Measurements from ENCODE around the gene USP28. TPM values are rescaled to one million over a fixed set of nuclear protein-coding genes. Genes with fewer than 3 reads are reported as not detected.
"Not testable (repeated sequence)": the region's sequence is repeated elsewhere in the genome, so short reads cannot be mapped to it uniquely, and the experiment has no call there.

USP28 gene
- total RNA-seq, 2 donors from 2014 or later = 44.5 to 56.4 TPM

DNA sequence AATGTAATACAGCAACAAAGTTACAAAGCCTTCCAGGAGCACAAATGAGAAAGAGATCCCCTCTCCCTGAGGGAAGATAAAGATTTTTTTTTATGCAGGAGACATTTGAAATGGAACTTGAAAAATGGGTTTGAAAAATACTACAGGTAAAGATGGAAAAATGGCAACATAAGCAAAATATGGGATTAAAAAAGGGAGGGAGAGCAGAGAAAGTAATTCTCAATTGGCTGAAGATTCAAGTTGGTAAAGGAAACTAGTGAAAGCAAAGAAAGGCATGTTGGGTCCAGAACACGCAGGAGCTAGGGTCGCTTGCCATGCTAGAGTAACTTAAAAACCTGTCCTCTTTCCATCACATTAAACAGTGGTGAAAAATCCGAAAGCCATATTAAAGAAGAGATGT lies 103.4 kb downstream of the USP28 start:
- DNase-seq (ENCODE audit: low spot score in 2 of 2) (no peak), ATAC-seq (no peak)
- H3K27ac Mint-ChIP-seq = peak overlapping the region in 1 of 2 donors; percentile 98
- H3K36me3 Mint-ChIP-seq = peaks cover 19 to 23% of the 10 kb centered on the region in 2 donors
- H3K9me3 Mint-ChIP-seq = no peaks in the 10 kb centered on the region

DNA sequence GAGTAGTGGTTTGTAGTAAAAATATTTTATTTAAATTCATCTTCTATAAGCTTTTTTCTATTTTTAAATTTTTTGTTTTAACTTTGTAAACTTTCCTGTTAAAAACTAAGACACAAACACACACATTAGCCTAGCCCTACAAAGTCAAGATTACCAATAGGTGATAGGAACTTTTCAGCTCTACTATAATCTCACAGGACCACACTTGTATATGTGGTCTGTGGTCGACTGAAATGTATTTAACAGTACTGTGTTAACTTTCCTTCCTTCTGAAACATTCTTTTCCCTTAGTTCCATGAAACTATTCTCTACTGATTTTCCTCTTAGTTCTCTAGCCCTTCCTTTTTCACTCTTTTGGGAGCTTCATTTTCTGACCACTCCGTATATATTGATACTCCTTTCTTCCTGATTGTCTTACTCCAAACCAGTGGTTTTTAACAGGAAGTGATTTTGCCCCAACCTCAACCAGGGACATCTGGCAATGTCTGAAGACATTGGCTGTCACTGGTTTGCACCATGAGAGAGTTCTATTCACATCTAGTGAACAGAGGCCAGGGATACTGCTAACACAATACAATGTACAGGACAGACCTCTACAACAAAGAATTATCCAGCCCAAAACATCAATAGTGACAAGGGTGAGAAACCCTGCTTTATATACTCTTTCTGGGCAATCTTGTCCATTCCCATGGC lies 110.7 kb downstream of the USP28 start:
- Mint-ChIP-seq H3K36me3 (peaks cover 15 to 39% of the 10 kb centered on the region in 2 donors), H3K27ac (no peak overlapping the region), H3K9me3 (no peaks in the 10 kb centered on the region)
- DNase-seq (ENCODE audit: low spot score in 2 of 2) (no peak), ATAC-seq (no peak)

DNA sequence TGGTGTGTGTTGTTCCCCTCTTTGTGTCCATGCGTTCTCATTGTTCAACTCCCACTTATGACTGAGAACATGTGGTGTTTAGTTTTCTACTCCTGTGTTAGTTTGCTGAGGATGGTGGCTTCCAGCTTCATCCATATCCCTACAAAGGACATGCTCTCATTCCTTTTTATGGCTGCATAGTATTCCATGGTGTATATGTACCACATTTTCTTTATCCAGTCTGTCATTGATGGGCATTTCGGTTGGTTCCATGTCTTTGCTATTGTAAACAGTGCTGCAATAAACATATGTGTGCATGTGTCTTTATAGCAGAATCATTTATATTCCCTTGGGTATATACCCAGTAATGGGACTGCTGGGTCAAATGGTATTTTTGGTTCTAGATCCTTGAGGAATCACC lies 112.3 kb downstream of the USP28 start:
- not testable (repeated sequence) for H3K9me3 Mint-ChIP-seq; DNase-seq (ENCODE audit: low spot score in 2 of 2); ATAC-seq; H3K27ac Mint-ChIP-seq
- H3K36me3 Mint-ChIP-seq = peaks cover 14 to 36% of the 10 kb centered on the region in 2 donors

DNA sequence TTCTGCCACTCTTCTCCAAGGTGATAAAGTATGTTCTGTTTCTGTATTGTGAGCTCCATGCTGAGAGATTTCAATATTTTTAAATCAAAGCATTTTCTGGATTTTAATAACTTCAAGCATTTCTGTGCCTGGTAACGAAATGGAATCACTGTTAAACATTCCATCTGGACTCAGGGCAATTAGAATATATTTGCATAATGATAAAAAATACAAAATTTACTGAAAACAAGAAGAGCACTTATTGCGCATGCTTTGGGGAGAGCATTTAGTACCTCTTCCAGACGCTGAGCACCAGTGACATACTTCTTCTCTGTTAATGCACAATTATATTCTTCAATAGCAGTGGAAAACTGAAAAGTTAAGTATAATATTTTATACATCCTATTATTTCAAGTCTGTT lies 115.1 kb downstream of the USP28 start:
- no peak overlapping the region for H3K27ac Mint-ChIP-seq
- no peaks in the 10 kb centered on the region for H3K9me3 Mint-ChIP-seq
- DNase-seq (ENCODE audit: low spot score in 2 of 2) (no peak), ATAC-seq (no peak)
- peaks cover 7 to 25% of the 10 kb centered on the region in 2 donors for H3K36me3 Mint-ChIP-seq

DNA sequence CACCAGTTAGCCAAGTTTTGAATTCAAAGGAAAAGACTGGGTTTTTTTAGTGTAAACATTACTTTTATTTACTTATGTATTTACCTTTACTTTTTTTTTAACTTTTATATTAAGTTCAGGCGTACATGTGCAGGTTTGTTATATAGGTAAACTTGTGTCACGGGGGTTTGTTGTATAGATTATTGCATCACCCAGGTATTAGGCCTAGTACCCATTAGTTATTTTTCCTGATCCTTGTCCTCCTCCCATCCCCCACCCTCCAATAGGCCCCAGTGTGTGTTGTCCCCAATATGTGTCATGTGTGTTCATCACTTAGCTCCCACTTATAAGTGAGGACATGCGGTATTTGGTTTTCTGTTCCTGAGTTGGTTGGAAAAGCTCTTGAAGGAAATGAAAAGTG lies 122.4 kb downstream of the USP28 start:
- no peaks in the 10 kb centered on the region for H3K9me3 Mint-ChIP-seq
- H3K36me3 Mint-ChIP-seq = peaks cover 6 to 9% of the 10 kb centered on the region in 2 donors
- no peak overlapping the region for H3K27ac Mint-ChIP-seq
- no peak for DNase-seq (ENCODE audit: low spot score in 2 of 2)
- ATAC-seq = no peak

Other genes with a start within 250 kb of the USP28 start
- gene TMPRSS5, start 169.3 kb downstream of the USP28 start, total RNA-seq = 1 to 10 TPM in 1 of 2 donors, under 1 TPM in 1; 0.89 to 1.2 TPM
- 10 to 100 TPM; 16.5 to 18.5 TPM for gene ZW10, start 101.9 kb downstream of the USP28 start, total RNA-seq
- gene CLDN25, start 95.8 kb downstream of the USP28 start, total RNA-seq = not detected
- not detected for gene HTR3B, start 29.2 kb upstream of the USP28 start, total RNA-seq
- not detected for gene HTR3A, start 99.5 kb upstream of the USP28 start, total RNA-seq
- gene ZBTB16, start 184.1 kb upstream of the USP28 start, total RNA-seq = 1 to 10 TPM in 1 of 2 donors, under 1 TPM in 1; 0.99 to 3.1 TPM